AG20443 (cell line): ENCODE measurements around the gene COQ8A.
"Not testable (repeated sequence)": the region's sequence is repeated elsewhere in the genome, so short reads cannot be mapped to it uniquely, and the experiment has no call there.

Source experiments
- DNase-seq: peaks from one replicate; pipeline ENCODE4 v3.0.0; 2012; ENCODE audit warnings: low spot score, mixed read lengths

COQ8A gene

DNA sequence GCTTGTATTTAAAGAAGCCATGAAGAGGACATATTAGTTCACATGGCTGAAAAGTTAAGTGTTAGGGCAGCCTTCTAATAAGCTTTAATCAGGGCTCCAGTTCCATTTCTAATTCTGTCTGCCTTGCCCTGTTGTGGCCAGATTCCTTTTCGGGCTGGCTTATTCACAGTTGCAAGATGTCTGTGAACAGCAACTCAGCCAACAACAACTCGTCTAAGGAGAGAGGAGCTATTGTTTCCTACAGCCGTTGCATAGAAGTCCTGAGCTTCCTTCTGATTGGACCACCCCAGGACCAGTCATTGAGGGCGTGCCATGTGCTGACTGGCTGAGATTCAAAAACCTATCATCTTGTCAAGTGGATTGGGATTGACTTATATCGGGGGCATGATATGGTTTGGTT is 18.6 kb upstream of the COQ8A start:
- no peak for DNase-seq

DNA sequence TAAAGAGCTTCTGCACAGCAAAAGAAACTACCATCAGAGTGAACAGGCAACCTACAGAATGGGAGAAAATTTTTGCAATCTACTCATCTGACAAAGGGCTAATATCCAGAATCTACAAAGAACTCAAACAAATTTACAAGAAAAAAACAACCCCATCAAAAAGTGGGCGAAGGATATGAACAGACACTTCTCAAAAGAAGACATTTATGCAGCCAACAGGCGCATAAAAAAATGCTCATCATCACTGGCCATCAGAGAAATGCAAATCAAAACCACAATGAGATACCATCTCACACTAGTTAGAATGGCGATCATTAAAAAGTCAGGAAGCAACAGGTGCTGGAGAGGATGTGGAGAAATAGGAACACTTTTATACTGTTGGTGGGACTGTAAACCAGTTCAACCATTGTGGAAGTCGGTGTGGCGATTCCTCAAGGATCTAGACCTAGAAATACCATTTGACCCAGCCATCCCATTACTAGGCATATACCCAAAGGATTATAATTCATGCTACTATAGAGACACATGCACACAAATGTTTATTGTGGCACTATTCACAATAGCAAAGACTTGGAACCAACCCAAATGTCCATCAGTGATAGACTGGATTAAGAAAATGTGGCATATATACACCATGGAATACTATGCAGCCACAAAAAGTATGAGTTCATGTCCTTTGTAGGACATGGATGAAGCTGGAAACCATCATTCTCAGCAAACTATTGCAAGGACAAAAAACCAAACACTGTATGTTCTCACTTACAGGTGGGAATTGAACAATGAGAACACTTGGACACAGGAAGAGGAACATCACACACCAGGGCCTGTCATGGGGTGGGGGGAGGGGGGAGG is 10.6 kb upstream of the COQ8A start:
- DNase-seq, result not testable (repeated sequence)

DNA sequence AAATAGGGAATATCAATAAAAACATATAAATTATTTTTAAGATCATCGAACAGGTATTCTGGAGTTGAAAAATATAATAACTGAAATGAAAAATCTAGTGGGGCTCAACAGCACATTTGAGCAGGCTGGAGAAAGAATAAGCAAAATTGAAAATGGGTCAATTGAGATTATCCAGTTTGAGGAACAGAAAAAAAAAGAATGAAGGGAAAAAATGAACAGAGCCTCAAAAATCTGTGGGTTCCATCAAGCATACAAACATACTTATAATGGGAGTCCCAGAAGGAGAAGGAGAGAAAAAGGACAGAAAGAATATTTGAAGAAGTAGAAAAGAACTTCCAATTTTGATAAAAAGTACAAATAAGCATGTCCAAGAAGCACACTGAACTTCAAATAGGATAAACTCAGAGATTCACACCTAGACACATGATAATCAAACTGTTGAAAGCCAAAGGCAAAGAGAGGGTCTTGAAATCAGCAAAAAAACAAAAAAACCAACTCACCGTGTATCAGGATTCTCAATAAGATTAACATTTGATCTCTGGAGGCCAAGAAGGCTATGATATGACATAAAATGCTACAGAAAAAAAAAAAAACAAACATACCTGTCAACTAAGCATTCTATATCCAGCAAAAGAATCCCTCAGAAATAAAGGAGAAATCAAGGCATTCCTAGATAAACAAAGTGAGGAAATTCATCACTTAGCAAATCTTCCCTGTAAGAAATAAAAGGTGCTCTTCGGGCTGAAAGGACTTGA is 5.4 kb upstream of the COQ8A start:
- DNase-seq, result no peak

DNA sequence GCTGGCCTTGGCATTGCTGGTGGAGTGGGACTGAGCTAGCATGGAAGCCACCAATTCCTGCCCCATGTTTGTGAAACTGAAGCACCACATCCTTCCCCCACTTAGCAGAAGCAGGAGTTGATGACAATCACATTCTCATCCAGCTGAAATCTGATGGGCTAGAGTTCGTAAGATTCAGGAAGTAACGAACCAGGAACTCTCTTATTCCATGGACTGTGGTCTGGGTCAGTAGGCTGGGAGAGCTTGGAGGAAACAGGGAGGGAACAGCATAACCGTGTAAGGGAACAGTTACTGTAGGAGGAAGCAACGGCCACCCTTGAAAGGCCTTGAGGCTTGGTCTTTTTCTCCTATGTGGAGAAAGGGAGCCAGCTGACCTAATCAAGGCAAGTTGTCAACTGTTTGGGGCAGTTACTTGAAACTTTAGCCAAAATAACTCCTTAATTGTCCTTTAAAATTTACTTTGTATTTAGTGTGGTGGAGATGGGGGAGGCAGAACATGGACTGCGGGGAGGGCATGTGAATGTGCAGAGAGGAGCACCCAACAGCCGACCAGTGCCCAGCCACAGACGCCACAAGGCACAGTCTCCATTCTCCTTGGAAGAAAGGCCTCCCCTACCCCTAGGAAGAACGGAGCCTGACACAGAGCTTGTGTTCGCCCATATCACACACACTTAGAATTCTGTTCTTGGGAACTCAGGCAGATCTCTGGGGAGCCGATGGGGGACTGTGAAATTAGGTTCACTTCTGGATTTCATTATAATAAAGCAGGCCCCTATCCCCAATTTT is 2.0 kb upstream of the COQ8A start:
- no peak for DNase-seq

- no peak for DNase-seq
Measured at GRCh38 chr1:226938903-226939437, 1.1 kb upstream of the COQ8A start.

DNA sequence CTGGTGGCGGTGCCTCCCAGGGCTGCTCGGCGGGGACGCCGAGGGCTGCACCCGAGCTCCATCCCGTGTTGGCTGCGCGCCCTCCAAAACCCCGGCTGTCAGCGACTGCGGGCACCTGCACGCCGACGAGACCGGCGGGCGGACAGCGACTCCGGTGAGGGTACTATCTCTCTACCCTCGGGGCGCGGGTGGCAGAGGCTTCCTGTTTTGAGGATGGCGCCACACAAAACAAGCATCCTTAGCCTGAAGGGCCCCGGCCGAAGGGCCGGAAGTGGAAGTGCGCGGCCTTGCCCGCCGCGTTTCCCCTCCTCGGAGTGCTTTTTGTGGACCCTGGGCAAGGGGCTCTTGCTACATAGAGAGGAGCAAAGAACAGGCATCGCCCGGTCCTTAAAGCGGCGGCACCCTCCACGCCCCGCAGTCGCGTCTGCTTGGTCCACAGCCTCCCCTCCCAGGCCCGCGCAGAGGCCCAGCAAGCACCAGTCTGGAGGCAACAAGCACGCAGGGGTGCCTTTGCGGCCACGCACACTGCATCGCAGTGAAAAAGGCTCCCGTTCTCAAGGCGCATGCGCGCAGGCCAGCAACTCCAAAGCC is 561 bp upstream of the COQ8A start:
- DNase-seq, result peak; percentile 70

- no peak for DNase-seq
Measured at GRCh38 chr1:226940806-226941067, 643 bp downstream of the COQ8A start.

DNA sequence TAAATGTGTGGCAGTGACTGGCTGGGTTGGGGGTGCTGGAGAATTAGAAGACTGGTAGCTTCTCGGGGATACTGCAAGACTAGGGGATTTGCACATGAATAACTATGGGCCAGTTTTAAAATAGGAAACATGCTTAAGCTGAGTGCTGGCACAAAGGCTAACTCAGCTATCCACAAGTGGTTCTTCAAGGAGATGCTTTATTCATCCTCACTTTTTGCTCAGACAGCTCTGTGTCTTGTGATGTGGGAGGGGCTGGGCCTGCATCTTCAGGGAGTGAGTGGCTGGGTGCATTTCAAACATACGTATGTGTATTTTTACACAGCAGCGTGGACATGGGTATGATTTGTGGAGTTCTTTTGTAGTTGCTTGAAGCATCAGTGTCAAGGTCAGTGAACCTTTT is 2.3 kb downstream of the COQ8A start:
- no peak for DNase-seq

GRCh38 chr1:226943156-226943555 is 3.1 kb downstream of the COQ8A start:
- DNase-seq, result no peak

GRCh38 chr1:226943927-226944326 is 3.8 kb downstream of the COQ8A start:
- no peak for DNase-seq

DNA sequence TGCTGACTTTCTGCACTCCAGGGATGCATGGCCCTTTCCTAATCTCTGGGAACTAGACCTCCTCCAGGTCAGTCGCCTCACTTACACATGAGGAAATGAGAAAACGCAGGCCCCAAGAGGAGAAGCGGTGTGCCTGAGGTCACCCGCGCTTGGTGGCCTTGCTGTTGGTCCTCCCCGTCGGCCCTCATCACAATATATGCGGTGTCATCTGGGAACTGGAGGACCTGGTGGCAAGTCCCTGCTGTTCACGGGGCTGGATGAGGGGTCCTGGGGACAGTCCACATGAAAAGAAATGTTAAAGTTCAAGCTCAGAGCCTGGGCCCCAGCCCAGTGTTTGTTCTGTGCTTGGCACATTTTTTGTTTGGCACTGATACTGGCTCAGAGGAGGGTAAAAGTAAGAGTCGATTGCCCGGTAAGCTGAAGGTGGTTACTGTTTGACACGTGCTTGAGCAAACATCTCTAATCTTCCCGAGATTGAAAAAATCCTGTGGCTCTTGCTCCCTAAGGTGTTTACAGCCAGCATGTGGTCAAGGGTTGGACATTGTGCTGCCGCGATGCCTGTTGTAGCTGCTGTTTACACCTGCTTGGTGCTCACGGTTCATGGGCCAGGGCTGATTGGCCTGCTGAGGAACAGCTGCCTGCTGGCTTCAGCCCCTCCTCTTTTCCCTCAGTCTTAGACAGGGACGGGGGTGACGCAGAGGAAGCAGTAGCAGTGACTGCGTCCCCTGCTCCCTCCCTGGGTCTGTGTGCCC is 5.2 kb downstream of the COQ8A start:
- no peak for DNase-seq

DNA sequence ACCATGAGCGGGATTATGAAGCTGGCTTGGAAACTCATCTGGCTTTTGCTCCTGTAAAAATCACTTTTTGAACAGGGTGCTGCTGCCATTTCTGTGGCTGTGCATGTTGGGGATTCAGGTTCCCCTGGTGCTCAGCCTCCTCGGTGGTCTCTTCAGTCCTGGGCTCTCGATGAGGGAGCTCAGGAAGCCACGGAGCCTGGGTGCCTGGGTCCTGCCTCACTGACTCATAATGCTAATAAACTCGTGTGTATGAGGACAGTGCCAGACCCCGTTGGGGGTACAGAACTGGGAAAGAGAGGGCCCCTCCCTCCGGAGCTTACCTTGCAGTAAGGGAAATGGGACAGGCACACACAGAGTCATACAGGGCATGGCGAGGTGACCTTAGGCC is 5.8 kb downstream of the COQ8A start:
- no peak for DNase-seq

DNA sequence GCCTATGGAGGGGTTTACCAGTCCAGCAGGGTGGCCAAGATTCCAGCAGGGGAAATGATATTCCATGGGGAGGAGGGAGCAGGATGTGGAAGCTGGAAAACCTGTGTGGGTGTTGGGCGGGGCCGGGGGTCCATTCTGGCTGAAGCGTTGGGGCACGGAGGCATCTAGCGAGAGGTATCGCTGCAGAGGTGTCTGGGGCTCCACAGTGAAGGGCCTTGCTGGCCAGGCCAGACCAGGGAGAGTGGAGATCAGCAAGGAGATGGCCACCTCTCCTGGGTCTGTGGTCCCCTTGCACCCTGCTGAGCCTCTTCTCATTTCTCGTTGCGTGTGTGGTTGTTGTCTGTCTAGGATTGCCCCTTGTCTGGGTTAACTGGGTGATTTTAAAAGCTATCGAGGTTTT is 6.2 kb downstream of the COQ8A start:
- no peak for DNase-seq

DNA sequence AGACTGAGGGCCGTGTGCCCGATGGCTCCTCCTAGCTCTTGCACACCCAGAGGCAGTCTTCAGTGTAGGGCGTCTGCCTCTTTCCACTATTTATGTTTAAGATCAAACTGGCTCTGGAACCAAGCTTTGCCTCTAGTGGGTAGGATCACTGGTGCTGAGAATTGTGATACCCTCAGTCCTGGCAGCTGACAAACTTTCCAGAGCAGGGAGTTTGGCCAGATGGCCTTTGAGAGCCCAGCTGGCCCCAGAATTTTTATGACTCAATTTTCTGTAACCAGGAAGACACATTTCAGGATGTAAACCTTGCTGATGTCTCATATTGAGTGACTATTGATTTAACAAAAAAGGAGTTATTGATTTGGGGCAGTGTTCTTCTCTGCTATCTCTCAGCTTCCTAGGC is 6.7 kb downstream of the COQ8A start:
- no peak for DNase-seq

DNA sequence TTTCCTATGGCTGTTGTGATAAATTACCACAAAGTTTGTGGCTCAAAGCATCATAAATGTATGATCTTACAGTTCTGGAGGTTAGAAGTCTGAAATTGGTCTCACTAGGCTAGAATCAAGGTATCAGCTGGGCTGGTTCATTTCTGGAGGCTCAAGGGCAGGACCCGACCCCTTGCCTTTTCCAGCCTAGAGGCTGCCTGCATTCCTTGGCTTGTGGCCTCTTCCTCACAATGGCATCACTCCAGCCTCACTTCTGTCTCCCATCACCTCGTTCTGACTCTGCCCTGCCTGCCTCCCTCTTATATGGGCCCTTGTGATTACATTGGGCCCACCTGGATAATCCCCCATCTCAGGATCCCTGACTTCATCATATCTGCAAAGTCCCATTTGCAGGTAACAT is 8.0 kb downstream of the COQ8A start:
- DNase-seq, result no peak

DNA sequence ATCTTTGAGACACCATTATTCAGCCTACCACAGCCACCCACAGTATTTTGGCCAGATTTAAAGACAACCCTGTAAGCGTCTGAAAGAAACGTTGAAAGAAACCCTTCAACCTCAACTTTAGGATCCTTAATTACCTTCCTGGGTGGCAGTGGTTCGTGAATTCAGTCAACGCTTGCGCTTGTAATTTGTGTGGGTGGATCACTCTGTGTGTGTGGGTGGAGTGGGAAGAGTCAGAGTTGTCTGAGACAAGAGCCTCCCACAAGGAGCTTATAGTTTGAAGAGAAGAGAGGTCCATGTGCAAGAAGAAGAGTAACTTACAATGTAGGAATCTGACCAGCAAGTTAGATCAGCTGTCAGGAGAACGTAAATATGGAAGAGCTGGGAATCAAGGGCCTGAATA is 8.4 kb downstream of the COQ8A start:
- no peak for DNase-seq

DNA sequence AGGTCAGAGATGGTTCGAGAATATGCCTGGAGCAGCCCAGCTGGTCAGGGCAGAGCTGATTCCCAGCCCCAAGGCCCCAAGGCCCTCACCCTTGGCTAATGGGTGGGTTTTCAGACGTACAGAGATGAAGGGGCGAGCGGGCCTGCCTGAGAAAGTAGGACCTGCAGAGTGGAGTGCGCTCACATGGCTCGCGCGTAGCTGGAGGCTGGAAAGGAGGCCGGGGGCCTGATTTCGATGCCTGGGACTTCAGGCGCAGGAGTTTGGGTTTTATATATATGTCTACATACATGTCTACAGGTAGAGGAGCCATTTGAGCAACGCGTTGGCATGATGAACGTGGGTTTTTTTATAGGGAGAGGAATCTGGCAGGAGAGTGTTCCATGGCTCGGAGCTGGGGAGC is 8.9 kb downstream of the COQ8A start:
- no peak for DNase-seq

GRCh38 chr1:226949401-226949800 is 9.3 kb downstream of the COQ8A start:
- DNase-seq, result no peak

DNA sequence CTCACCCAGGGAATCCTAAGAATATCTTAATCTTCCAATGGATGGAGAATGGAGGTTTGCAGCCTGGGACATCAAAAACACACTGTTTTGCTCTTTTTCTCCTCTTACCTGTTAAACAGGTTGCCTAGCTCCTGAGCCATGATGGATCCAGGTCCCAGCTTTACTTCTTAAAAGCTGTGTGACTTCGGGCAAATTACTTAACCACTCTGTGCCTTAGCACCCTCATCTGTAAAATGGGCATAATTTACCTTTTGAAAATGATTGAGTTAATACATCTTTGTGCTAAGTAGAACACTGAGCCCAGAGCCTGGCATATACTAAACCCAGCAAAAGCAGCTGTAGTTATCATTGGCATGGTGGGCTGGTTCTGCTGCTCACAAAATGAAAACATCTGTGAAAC is 10.2 kb downstream of the COQ8A start:
- DNase-seq, result no peak

DNA sequence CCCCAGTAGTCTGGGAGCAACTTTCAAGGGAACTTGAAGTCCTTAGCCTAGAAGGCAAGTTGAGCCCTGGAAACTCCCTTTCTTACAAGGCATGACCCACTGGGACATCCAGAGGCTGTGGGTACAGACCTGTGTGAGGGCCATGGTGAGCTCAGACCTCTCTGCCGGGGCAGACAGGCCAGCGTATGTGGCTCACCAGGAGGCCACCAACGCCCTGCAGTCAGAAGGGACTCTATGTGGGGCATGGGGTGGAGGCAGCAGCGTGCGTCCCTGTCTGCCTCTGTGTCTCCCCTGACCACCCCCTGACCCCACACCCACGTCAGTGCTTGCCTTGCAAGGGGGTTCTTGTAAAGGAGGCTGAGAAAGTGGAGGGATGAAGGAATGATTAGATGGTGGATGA is 10.8 kb downstream of the COQ8A start:
- DNase-seq, result no peak

GRCh38 chr1:226951286-226952117 is 11.4 kb downstream of the COQ8A start:
- no peak for DNase-seq
